Kidney (tissue), 14 donors: ENCODE results near the gene TEX10. TPM values are rescaled to one million over a fixed set of nuclear protein-coding genes. Genes with fewer than 3 reads are reported as not detected.
A peak's percentile ranks its signal among the peaks of the same experiment; 100 is the strongest.
"Not testable (repeated sequence)": the region's sequence is repeated elsewhere in the genome, so short reads cannot be mapped to it uniquely, and the experiment has no call there.

Source experiments
- DNase-seq, 5 donors: peaks; one replicate each; pipeline ENCODE4 v3.0.0-alpha.2; 2013 to 2020
- FAIRE-seq: peaks from 2 replicates; lab custom pipeline; 2012; peaks lifted over from hg19 to GRCh38; lab: Jason Lieb, UNC
- H3K27ac ChIP-seq, 2 donors: one replicate each; pipeline ENCODE4 v1.7.0; 2013; ENCODE audit warnings: low read depth in 2 of 2, low read length in 2 of 2, inconsistent platforms in 1 of 2
- H3K27me3 ChIP-seq: one replicate; pipeline ENCODE4 v1.7.1; 2013; ENCODE audit warnings: low read length, inconsistent platforms; ENCODE audit not compliant: control insufficient read depth, insufficient read depth
- H3K36me3 ChIP-seq, 3 donors: one replicate each; pipeline versions ENCODE4 v1.7.0 to v1.7.1; 2013; ENCODE audit warnings: low read length in 3 of 3, control low read depth in 1 of 3, inconsistent platforms in 1 of 3; ENCODE audit not compliant: insufficient read depth in 3 of 3, control insufficient read depth in 2 of 3
- H3K4me1 ChIP-seq, 3 donors: one replicate each; pipeline versions ENCODE4 v1.7.0 to v1.7.1; 2013; ENCODE audit warnings: low read length in 3 of 3, inconsistent platforms in 1 of 3, low read depth in 1 of 3; ENCODE audit not compliant: control insufficient read depth in 2 of 3, insufficient read depth in 2 of 3
- H3K4me3 ChIP-seq, 3 donors: one replicate each; pipeline versions ENCODE4 v1.7.0 to v1.8.1; 2013; ENCODE audit warnings: low read length in 3 of 3, control low read depth in 1 of 3, inconsistent platforms in 1 of 3
- H3K9ac ChIP-seq, 3 donors: one replicate each; pipeline versions ENCODE4 v1.7.0 to v1.7.1; 2013; ENCODE audit warnings: low read length in 3 of 3, control low read depth in 1 of 3, inconsistent platforms in 1 of 3
- H3K9me3 ChIP-seq, 3 donors: one replicate each; pipeline versions ENCODE4 v1.7.0 to v1.7.1; 2013; ENCODE audit warnings: low read length in 3 of 3, control low read depth in 1 of 3, inconsistent platforms in 1 of 3; ENCODE audit not compliant: control insufficient read depth in 2 of 3, insufficient read depth in 1 of 3
- CTCF ChIP-seq: IDR thresholded peaks from 3 replicates; pipeline ENCODE4 v1.5.1; 2012; ENCODE audit warnings: mild to moderate bottlenecking, moderate library complexity, borderline replicate concordance; ENCODE audit not compliant: insufficient read depth; ENCODE audit errors: extremely low read depth
- intact Hi-C: fragments of 100-400 bp; cut with DNase I; formaldehyde crosslinking; loops from one replicate; pipeline ENCODE4 v1.11.1; 2022
- polyA plus RNA-seq: library from polyadenylated mRNA; stranded (reverse); fragments of 350-450 nt; fragmentation: Illumina TruSeq; extraction: RNeasy Lipid Tissue Mini Kit (QIAGEN cat#74804); gene quantifications from one replicate; pipeline ENCODE4 v1.2.3, GENCODE V29; 2014; ENCODE audit warnings: low read depth, low replicate concordance; ENCODE audit not compliant: insufficient read depth
- total RNA-seq: library from RNA; stranded (reverse); fragmentation: NEBNext Ultra II Directional; extraction: Animal tissue kit (Norgen Biotek cat#: 25700); gene quantifications from one replicate; pipeline ENCODE4 v1.2.1, GENCODE V29; 2021
- donor health status: control.
- donor health status: control.
- donor health status: control.
- donor health status: control.
- donor health status: control.
- donor health status: DM: yes; HTN: yes; CAD: no.
- donor health status: Normal renal cell carcinoma (clear cell type).

The TEX10 gene
- total and polyA plus RNA-seq, 2 donors from 2014 or later = 6.8 to 12.1 TPM

DNA sequence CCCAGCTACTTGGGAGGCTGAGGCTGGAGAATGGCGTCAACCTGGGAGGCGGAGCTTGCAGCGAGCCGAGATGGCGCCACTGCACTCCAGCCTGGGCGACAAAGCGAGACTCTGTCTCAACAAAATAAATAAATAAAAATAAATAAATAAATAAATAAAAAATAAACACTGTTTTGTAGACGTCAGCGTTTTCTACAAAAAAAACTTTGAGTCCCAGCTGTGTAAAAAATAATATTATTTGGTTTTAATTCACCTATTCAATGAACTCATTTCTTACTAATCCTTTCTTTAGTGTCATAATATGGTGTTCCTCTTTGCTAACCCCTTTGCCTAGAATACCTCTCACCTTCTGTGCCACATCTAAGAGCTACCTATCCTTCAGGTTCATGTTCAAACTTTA, 44.0 kb upstream of the TEX10 start:
- no peak overlapping the region for H3K27ac ChIP-seq
- H3K4me3 ChIP-seq = no peak overlapping the region
- H3K9ac ChIP-seq = no peak overlapping the region
- FAIRE-seq (no peak), DNase-seq (no peak)
- no peaks in the 10 kb centered on the region for H3K27me3 ChIP-seq
- intact Hi-C loops = no loop called here
- H3K9me3 ChIP-seq = no peaks in the 10 kb centered on the region
- no peaks in the 10 kb centered on the region for H3K36me3 ChIP-seq
- TF ChIP-seq CTCF = no peak
- no peaks in the 10 kb centered on the region for H3K4me1 ChIP-seq

- H3K9ac ChIP-seq = no peak overlapping the region
- DNase-seq (no peak), FAIRE-seq (no peak)
- H3K27me3 ChIP-seq = no peaks in the 10 kb centered on the region
- intact Hi-C loops = no loop called here
- no peak overlapping the region for H3K4me3 ChIP-seq
- no peak for TF ChIP-seq CTCF
- no peaks in the 10 kb centered on the region for H3K4me1 ChIP-seq
- no peaks in the 10 kb centered on the region for H3K36me3 ChIP-seq
- no peaks in the 10 kb centered on the region for H3K9me3 ChIP-seq
- no peak overlapping the region for H3K27ac ChIP-seq
Measured at GRCh38 chr9:100394816-100395215, 42.1 kb upstream of the TEX10 start.

- Histone ChIP-seq H3K4me1 (no peaks in the 10 kb centered on the region), H3K27ac (no peak overlapping the region), H3K27me3 (no peaks in the 10 kb centered on the region), H3K9ac (no peak overlapping the region), H3K4me3 (no peak overlapping the region), H3K36me3 (no peaks in the 10 kb centered on the region), H3K9me3 (no peaks in the 10 kb centered on the region)
- FAIRE-seq (no peak), DNase-seq (no peak)
- TF ChIP-seq CTCF = no peak
- intact Hi-C loops = no loop called here
Measured at GRCh38 chr9:100394032-100394695, 41.4 kb upstream of the TEX10 start.

GRCh38 chr9:100392989-100393388, 40.2 kb upstream of the TEX10 start:
- H3K9ac ChIP-seq, H3K27me3 ChIP-seq, H3K27ac ChIP-seq, H3K36me3 ChIP-seq, intact Hi-C loops, H3K9me3 ChIP-seq, H3K4me3 ChIP-seq, H3K4me1 ChIP-seq, FAIRE-seq: not testable (repeated sequence)
- DNase-seq = peak in 1 of 5 donors; percentile 48
